Breast epithelium (tissue), 4 donors: Measurements from ENCODE around the gene IFT57. TPM values are rescaled to one million over a fixed set of nuclear protein-coding genes. Genes with fewer than 3 reads are reported as not detected.

Source experiments
- DNase-seq, 2 donors: peaks; one replicate each; pipeline ENCODE4 v3.0.0-alpha.2; 2019; ENCODE audit warnings: low spot score in 2 of 2
- H3K27ac ChIP-seq, 2 donors: fragments of 200-600 bp; sonication (generic) in 1 of 2; one replicate each; pipeline ENCODE4 v1.5.1; 2016 to 2019; ENCODE audit warnings: mild to moderate bottlenecking in 1 of 2
- H3K27me3 ChIP-seq, 2 donors: fragments of 200-600 bp; sonication (generic) in 1 of 2; one replicate each; pipeline versions ENCODE4 v1.5.1 to v1.6.0; 2017 to 2019; ENCODE audit warnings: control low read depth in 1 of 2, mild to moderate bottlenecking in 1 of 2
- H3K36me3 ChIP-seq: fragments of 200-600 bp; one replicate; pipeline ENCODE4 v1.5.1; 2019
- H3K4me1 ChIP-seq, 2 donors: fragments of 200-600 bp; sonication (generic); one replicate each; pipeline ENCODE4 v1.5.1; 2016 to 2019; ENCODE audit warnings: control low read depth in 1 of 2
- H3K4me3 ChIP-seq, 3 donors: fragments of 200-600 bp; sonication (generic); 1 replicate in 2 of 3; 2 replicates in 1 of 3; pipeline ENCODE4 v1.5.1; 2016 to 2019; ENCODE audit warnings: mild to moderate bottlenecking in 3 of 3, moderate library complexity in 2 of 3
- H3K9me3 ChIP-seq, 2 donors: fragments of 200-600 bp; sonication (generic) in 1 of 2; one replicate each; pipeline ENCODE4 v1.5.1; 2016 to 2019; ENCODE audit warnings: control low read depth in 1 of 2
- POLR2A ChIP-seq: fragments of 450-650 bp; IDR thresholded peaks from one replicate; pipeline ENCODE4 v1.6.1; 2016; ENCODE audit warnings: antibody characterized with exemption, mild to moderate bottlenecking, moderate library complexity
- POLR2AphosphoS5 ChIP-seq, 3 donors: sonication (generic); formaldehyde crosslinking; IDR thresholded peaks; one replicate each; pipeline ENCODE4 v1.6.1; 2017; ENCODE audit warnings: antibody characterized with exemption in 3 of 3
- intact Hi-C: fragments of 100-400 bp; cut with DNase I; formaldehyde crosslinking; loops from one replicate; pipeline ENCODE4 v1.15.1; 2023; ENCODE audit warnings: low total_unique reads
- total RNA-seq, 3 donors: library from RNA; depleted of rRNA; stranded (reverse); fragments of >200 nt; gene quantifications; one replicate each; pipeline ENCODE4 v1.1.0, GENCODE V29; 2016
- TF ChIP-seq, protein P1 (sequence below), 3 donors: fragments of 450-650 bp; IDR thresholded peaks; one replicate each; pipeline ENCODE4 v1.5.1; 2016 to 2017; ENCODE audit warnings: antibody characterized with exemption in 3 of 3, mild to moderate bottlenecking in 3 of 3, moderate library complexity in 3 of 3

IFT57 gene
- total RNA-seq, 3 donors from 2014 or later, result 44.2 to 74.2 (median 68.5) TPM

DNA sequence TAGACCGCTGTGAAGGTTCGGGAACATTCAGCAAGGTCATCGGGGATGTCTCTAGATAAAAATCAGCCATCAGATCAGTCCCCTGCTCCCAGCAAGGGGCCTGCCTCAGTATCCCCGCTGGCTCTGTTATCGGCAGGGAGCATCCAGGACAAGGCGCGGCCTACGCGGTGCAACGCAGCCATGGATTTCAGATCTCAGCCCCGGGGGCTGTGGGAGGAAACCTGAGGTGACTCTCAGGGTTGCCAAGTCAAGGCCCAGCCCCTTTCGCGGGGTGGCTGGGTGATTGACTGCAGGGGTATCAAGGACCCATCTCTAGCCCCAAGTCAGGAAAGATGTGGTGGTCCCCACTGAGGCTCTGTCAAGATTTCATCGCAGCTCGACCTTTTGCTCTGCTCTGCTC lies 108.2 kb downstream of the IFT57 start:
- H3K27ac ChIP-seq, result no peak overlapping the region
- no peak overlapping the region for H3K4me3 ChIP-seq
- no peaks in the 10 kb centered on the region for H3K27me3 ChIP-seq
- H3K9me3 ChIP-seq, result no peaks in the 10 kb centered on the region
- H3K36me3 ChIP-seq, result no peaks in the 10 kb centered on the region
- H3K4me1 ChIP-seq, result no peaks in the 10 kb centered on the region
- TF ChIP-seq POLR2AphosphoS5 (IDR thresholded peaks at IDR 0.05) (no peak), POLR2A (no peak)
- TF ChIP-seq, protein P1, sequence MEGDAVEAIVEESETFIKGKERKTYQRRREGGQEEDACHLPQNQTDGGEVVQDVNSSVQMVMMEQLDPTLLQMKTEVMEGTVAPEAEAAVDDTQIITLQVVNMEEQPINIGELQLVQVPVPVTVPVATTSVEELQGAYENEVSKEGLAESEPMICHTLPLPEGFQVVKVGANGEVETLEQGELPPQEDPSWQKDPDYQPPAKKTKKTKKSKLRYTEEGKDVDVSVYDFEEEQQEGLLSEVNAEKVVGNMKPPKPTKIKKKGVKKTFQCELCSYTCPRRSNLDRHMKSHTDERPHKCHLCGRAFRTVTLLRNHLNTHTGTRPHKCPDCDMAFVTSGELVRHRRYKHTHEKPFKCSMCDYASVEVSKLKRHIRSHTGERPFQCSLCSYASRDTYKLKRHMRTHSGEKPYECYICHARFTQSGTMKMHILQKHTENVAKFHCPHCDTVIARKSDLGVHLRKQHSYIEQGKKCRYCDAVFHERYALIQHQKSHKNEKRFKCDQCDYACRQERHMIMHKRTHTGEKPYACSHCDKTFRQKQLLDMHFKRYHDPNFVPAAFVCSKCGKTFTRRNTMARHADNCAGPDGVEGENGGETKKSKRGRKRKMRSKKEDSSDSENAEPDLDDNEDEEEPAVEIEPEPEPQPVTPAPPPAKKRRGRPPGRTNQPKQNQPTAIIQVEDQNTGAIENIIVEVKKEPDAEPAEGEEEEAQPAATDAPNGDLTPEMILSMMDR (IDR thresholded peaks at IDR 0.05), result no peak
- intact Hi-C loops, result no loop called here
- no peak for DNase-seq

DNA sequence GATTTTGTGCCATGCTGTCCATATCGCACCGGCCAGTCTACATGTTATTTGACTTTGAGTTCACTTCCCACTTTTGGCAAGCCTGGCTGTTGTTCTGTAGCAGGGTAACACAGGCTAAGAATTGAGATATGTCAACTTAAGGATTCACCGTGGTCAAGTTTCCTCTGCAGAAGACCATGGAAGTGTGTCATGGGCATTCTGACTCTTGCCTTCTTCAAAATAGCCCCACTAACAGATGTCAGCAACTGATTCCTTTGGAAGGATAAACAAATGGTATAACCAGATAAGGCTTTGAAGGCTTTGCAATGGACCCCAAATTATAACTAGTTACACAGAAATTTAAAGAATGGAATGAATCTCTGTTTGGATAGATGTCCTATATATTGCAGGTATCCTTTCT lies 111.3 kb downstream of the IFT57 start:
- TF ChIP-seq, protein P1 (IDR thresholded peaks at IDR 0.05), result no peak
- TF ChIP-seq POLR2A, result no peak
- no peak for TF ChIP-seq POLR2AphosphoS5 (IDR thresholded peaks at IDR 0.05)
- Histone ChIP-seq H3K4me3 (no peak overlapping the region), H3K9me3 (no peaks in the 10 kb centered on the region), H3K27ac (no peak overlapping the region), H3K36me3 (no peaks in the 10 kb centered on the region), H3K27me3 (no peaks in the 10 kb centered on the region), H3K4me1 (no peaks in the 10 kb centered on the region)
- DNase-seq, result no peak
- intact Hi-C loops, result no loop called here

Other genes starting within 250 kb of the IFT57 start
- 100 to 1,000 TPM in 1 of 3 donors, 10 to 100 TPM in 2; 52.8 to 126 (median 85.5) TPM for gene CD47, start 131.4 kb downstream of the IFT57 start, total RNA-seq
- 1 to 10 TPM in 1 of 3 donors, not detected in 2; 1.6 TPM for gene HHLA2, start 74.1 kb upstream of the IFT57 start, total RNA-seq